ENCODE measurements around the gene G3BP1. TPM values are rescaled to one million over a fixed set of nuclear protein-coding genes. Genes with fewer than 3 reads are reported as not detected.

The G3BP1 gene
- total RNA-seq, 2 donors from 2014 or later, result 346 to 376 TPM

GRCh38 chr5:151764801-151765200 is 7.0 kb upstream of the G3BP1 start:
- Histone ChIP-seq H3K4me1 (ENCODE audit: control insufficient read depth, insufficient read depth, low read length) (no peaks in the 10 kb centered on the region), H3K27me3 (ENCODE audit: control insufficient read depth, insufficient read depth, low read length, poor library complexity, severe bottlenecking) (no peaks in the 10 kb centered on the region), H3K36me3 (ENCODE audit: control insufficient read depth, insufficient read depth, low read length) (no peaks in the 10 kb centered on the region), H3K4me3 (ENCODE audit: low read length) (no peak overlapping the region), H3K9me3 (ENCODE audit: control insufficient read depth, low read length) (no peaks in the 10 kb centered on the region), H3K27ac (ENCODE audit: low read depth, low read length) (no peak overlapping the region), H3K9ac (ENCODE audit: extremely low read depth, low read length, poor library complexity, severe bottlenecking) (no peak overlapping the region)
- no peak overlapping the region for H3K4me3 Mint-ChIP-seq
- H3K4me1 Mint-ChIP-seq, result no peaks in the 10 kb centered on the region
- no peak for TF ChIP-seq CTCF (conservative IDR thresholded peaks at IDR 0.05)
- no peaks in the 10 kb centered on the region for H3K36me3 Mint-ChIP-seq (ENCODE audit: low read depth)
- no peaks in the 10 kb centered on the region for H3K9me3 Mint-ChIP-seq
- no peaks in the 10 kb centered on the region for H3K27me3 Mint-ChIP-seq (ENCODE audit: insufficient read depth)
- H3K27ac Mint-ChIP-seq, result no peak overlapping the region
- DNase-seq, result no peak

- no peak overlapping the region for H3K4me3 ChIP-seq (ENCODE audit: low read length)
- H3K27ac ChIP-seq (ENCODE audit: low read depth, low read length), result no peak overlapping the region
- H3K9me3 ChIP-seq (ENCODE audit: control insufficient read depth, low read length), result no peaks in the 10 kb centered on the region
- Mint-ChIP-seq H3K27ac (no peak overlapping the region), H3K4me3 (no peak overlapping the region), H3K9me3 (no peaks in the 10 kb centered on the region), H3K36me3 (ENCODE audit: low read depth) (no peaks in the 10 kb centered on the region), H3K4me1 (peaks cover 5% of the 10 kb centered on the region), H3K27me3 (ENCODE audit: insufficient read depth) (no peaks in the 10 kb centered on the region)
- no peaks in the 10 kb centered on the region for H3K27me3 ChIP-seq (ENCODE audit: control insufficient read depth, insufficient read depth, low read length, poor library complexity, severe bottlenecking)
- H3K4me1 ChIP-seq (ENCODE audit: control insufficient read depth, insufficient read depth, low read length), result peaks cover 4% of the 10 kb centered on the region
- no peak overlapping the region for H3K9ac ChIP-seq (ENCODE audit: extremely low read depth, low read length, poor library complexity, severe bottlenecking)
- DNase-seq, result no peak
- TF ChIP-seq CTCF (conservative IDR thresholded peaks at IDR 0.05), result no peak
- no peaks in the 10 kb centered on the region for H3K36me3 ChIP-seq (ENCODE audit: control insufficient read depth, insufficient read depth, low read length)
Observed at GRCh38 chr5:151766975-151767374, 4.8 kb upstream of the G3BP1 start.

GRCh38 chr5:151770383-151771258 is 1.1 kb upstream of the G3BP1 start:
- H3K4me3 Mint-ChIP-seq, result no peak overlapping the region
- WGBS, 2 experiments (ENCODE audit: insufficient coverage in 1 of 2, insufficient read length in 1 of 2), result 11 to 14% methylated on average over 43 to 75 of the region's 75 CpGs

More at GRCh38 chr5:151770383-151771258, 1.1 kb upstream of the G3BP1 start:
- TF ChIP-seq CTCF (conservative IDR thresholded peaks at IDR 0.05), result no peak
- H3K9me3 Mint-ChIP-seq, result no peaks in the 10 kb centered on the region
- H3K27me3 Mint-ChIP-seq (ENCODE audit: insufficient read depth), result no peaks in the 10 kb centered on the region
- peaks cover 4% of the 10 kb centered on the region for H3K36me3 Mint-ChIP-seq (ENCODE audit: low read depth)
- peak overlapping the region; percentile 88 for H3K9ac ChIP-seq (ENCODE audit: extremely low read depth, low read length, poor library complexity, severe bottlenecking)
- DNase-seq, result peak; percentile 92
- H3K27me3 ChIP-seq (ENCODE audit: control insufficient read depth, insufficient read depth, low read length, poor library complexity, severe bottlenecking), result no peaks in the 10 kb centered on the region
- peak overlapping the region; percentile 99 for H3K27ac ChIP-seq (ENCODE audit: low read depth, low read length)
- H3K36me3 ChIP-seq (ENCODE audit: control insufficient read depth, insufficient read depth, low read length), result peaks cover 3% of the 10 kb centered on the region
- H3K27ac Mint-ChIP-seq, result no peak overlapping the region
- H3K4me1 ChIP-seq (ENCODE audit: control insufficient read depth, insufficient read depth, low read length), result peaks cover 8% of the 10 kb centered on the region
- peak overlapping the region; percentile 77 for H3K4me3 ChIP-seq (ENCODE audit: low read length)
- peaks cover 27% of the 10 kb centered on the region for H3K4me1 Mint-ChIP-seq
- H3K9me3 ChIP-seq (ENCODE audit: control insufficient read depth, low read length), result no peaks in the 10 kb centered on the region
